ENCODE data around the gene SPSB3. TPM values are rescaled to one million over a fixed set of nuclear protein-coding genes. Genes with fewer than 3 reads are reported as not detected.

Gene SPSB3
- total and polyA plus RNA-seq, 9 of the 15 experiments (the other 6 are each of a cell fraction or from before 2014, with no cell fraction given), result 0.39 to 37.4 (median 7.1) TPM

DNA sequence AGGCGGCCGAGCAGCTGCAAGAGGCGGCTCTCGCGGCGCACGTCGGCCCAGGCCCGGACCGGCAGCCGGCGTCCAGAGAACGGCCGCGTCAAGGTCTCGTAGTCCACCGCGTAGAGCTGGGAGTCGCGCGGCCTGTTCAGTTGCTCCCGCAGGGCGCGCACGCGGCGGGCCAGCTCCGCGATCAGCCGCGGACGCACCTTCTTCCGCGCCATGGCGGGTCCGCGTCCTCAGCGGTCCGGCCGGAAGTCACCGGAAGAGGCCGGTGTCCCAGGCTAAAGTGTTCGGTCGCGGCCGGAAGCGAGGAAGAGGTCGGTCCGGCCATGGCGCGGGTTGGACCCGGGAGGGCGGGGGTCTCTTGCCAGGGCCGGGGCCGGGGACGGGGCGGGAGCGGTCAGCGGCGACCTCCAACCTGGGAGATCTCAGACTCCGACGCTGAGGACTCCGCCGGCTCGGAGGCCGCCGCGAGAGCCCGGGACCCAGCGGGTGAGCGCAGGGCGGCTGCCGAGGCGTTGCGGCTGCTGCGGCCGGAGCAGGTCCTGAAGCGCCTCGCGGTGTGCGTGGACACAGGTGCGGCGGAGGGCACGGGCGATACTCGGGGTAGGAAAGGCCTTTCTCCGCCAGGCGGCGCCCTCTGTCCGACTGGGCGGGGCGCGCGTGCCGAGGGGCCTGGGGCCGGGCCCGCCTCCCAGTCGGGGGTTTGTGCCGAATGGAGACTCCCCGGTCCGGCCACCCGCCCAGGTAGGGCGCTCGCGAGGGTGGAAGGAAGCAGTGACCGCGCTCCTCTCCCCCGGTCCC lies 9.3 kb downstream of the SPSB3 start, which contains the start of gene MRPS34 (continued):
- TF ChIP-seq, protein P1, sequence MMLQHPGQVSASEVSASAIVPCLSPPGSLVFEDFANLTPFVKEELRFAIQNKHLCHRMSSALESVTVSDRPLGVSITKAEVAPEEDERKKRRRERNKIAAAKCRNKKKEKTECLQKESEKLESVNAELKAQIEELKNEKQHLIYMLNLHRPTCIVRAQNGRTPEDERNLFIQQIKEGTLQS (IDR thresholded peaks at IDR 0.05), result no peak
- TF ChIP-seq, protein P1 (CRISPR knock-in tag; conservative IDR thresholded peaks at IDR 0.05), result peak; percentile 28
- TF ChIP-seq EP400 (IDR thresholded peaks at IDR 0.05), result peak; percentile 93
- TF ChIP-seq TBP (optimal IDR thresholded peaks at IDR 0.05; ENCODE audit: low read depth, low read length), result peak; percentile 82
- peak; percentile 40 for TF ChIP-seq ATF7 (IDR thresholded peaks at IDR 0.05)
- 0 out of 2 replicates have a peak, but pooled peaks have one; percentile 22 for TF ChIP-seq ZKSCAN1 (IDR thresholded peaks at IDR 0.05; ENCODE audit: low read depth, low read length)
- TF ChIP-seq, protein P2, sequence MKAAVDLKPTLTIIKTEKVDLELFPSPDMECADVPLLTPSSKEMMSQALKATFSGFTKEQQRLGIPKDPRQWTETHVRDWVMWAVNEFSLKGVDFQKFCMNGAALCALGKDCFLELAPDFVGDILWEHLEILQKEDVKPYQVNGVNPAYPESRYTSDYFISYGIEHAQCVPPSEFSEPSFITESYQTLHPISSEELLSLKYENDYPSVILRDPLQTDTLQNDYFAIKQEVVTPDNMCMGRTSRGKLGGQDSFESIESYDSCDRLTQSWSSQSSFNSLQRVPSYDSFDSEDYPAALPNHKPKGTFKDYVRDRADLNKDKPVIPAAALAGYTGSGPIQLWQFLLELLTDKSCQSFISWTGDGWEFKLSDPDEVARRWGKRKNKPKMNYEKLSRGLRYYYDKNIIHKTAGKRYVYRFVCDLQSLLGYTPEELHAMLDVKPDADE (conservative IDR thresholded peaks at IDR 0.05; ENCODE audit: control insufficient read depth, low read depth, low read length), result peak; percentile 69; the same call in 1 of the 2 replicates
- TF ChIP-seq CBFB (CRISPR knock-in tag; IDR thresholded peaks at IDR 0.05), result no peak; the same call in 1 of the 2 replicates
- TF ChIP-seq HIVEP1 (CRISPR knock-in tag; IDR thresholded peaks at IDR 0.05), result peak; percentile 60; the same call in 1 of the 2 replicates
- peak; percentile 61; the same call in 1 of the 2 replicates for TF ChIP-seq CBX1 (IDR thresholded peaks at IDR 0.05; ENCODE audit: low read depth)
- peak; percentile 70; the same call in 1 of the 2 replicates for TF ChIP-seq TFAP4 (CRISPR knock-in tag; IDR thresholded peaks at IDR 0.05; ENCODE audit: borderline replicate concordance)
- TF ChIP-seq, protein P3, sequence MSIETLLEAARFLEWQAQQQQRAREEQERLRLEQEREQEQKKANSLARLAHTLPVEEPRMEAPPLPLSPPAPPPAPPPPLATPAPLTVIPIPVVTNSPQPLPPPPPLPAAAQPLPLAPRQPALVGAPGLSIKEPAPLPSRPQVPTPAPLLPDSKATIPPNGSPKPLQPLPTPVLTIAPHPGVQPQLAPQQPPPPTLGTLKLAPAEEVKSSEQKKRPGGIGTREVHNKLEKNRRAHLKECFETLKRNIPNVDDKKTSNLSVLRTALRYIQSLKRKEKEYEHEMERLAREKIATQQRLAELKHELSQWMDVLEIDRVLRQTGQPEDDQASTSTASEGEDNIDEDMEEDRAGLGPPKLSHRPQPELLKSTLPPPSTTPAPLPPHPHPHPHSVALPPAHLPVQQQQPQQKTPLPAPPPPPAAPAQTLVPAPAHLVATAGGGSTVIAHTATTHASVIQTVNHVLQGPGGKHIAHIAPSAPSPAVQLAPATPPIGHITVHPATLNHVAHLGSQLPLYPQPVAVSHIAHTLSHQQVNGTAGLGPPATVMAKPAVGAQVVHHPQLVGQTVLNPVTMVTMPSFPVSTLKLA (conservative IDR thresholded peaks at IDR 0.05), result peak; percentile 70 to 86
- TF ChIP-seq, protein P4, sequence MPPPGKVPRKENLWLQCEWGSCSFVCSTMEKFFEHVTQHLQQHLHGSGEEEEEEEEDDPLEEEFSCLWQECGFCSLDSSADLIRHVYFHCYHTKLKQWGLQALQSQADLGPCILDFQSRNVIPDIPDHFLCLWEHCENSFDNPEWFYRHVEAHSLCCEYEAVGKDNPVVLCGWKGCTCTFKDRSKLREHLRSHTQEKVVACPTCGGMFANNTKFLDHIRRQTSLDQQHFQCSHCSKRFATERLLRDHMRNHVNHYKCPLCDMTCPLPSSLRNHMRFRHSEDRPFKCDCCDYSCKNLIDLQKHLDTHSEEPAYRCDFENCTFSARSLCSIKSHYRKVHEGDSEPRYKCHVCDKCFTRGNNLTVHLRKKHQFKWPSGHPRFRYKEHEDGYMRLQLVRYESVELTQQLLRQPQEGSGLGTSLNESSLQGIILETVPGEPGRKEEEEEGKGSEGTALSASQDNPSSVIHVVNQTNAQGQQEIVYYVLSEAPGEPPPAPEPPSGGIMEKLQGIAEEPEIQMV (tag; conservative IDR thresholded peaks at IDR 0.05; ENCODE audit: low read depth), result peak; percentile 81
- peak; percentile 93 for TF ChIP-seq ZFX (CRISPR knock-in tag; IDR thresholded peaks at IDR 0.05)
- peak; percentile 91; the same call in 1 of the 2 replicates for TF ChIP-seq KDM2B (CRISPR knock-in tag; IDR thresholded peaks at IDR 0.05)
- peak; percentile 94 for TF ChIP-seq TAF1 (IDR thresholded peaks at IDR 0.05; ENCODE audit: control insufficient read depth, extremely low read depth, insufficient read depth, low read length, severe bottlenecking)
- TF ChIP-seq GATAD2B (IDR thresholded peaks at IDR 0.05; ENCODE audit: borderline replicate concordance), result no peak
- 0 out of 2 replicates have a peak, but pooled peaks have one; percentile 5 for TF ChIP-seq ZNF830 (CRISPR knock-in tag; IDR thresholded peaks at IDR 0.05)

Data from K562 (cell line).